Lower leg skin (tissue), 3 donors: Measurements from ENCODE around the gene FN1.

Source experiments
- POLR2A ChIP-seq, 2 donors: fragments of 450-650 bp; IDR thresholded peaks; one replicate each; pipeline ENCODE4 v1.6.1; 2016 to 2017; ENCODE audit warnings: antibody characterized with exemption in 2 of 2, mild to moderate bottlenecking in 1 of 2, moderate library complexity in 1 of 2
- TF ChIP-seq, protein P1 (sequence below), 3 donors: fragments of 450-650 bp; IDR thresholded peaks; one replicate each; pipeline ENCODE4 v1.5.1; 2016; ENCODE audit warnings: antibody characterized with exemption in 3 of 3, mild to moderate bottlenecking in 3 of 3, moderate library complexity in 2 of 3

- TF ChIP-seq, protein P1, sequence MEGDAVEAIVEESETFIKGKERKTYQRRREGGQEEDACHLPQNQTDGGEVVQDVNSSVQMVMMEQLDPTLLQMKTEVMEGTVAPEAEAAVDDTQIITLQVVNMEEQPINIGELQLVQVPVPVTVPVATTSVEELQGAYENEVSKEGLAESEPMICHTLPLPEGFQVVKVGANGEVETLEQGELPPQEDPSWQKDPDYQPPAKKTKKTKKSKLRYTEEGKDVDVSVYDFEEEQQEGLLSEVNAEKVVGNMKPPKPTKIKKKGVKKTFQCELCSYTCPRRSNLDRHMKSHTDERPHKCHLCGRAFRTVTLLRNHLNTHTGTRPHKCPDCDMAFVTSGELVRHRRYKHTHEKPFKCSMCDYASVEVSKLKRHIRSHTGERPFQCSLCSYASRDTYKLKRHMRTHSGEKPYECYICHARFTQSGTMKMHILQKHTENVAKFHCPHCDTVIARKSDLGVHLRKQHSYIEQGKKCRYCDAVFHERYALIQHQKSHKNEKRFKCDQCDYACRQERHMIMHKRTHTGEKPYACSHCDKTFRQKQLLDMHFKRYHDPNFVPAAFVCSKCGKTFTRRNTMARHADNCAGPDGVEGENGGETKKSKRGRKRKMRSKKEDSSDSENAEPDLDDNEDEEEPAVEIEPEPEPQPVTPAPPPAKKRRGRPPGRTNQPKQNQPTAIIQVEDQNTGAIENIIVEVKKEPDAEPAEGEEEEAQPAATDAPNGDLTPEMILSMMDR (IDR thresholded peaks at IDR 0.05), result no peak
- TF ChIP-seq POLR2A (IDR thresholded peaks at IDR 0.05), result no peak
These were observed 44.3 kb downstream of the FN1 start for GRCh38 chr2:215391531-215391930.
